Neural progenitor cell (in vitro differentiated cells): ENCODE data around the gene SINHCAF. TPM values are rescaled to one million over a fixed set of nuclear protein-coding genes. Genes with fewer than 3 reads are reported as not detected.
"Not testable (repeated sequence)": the region's sequence is repeated elsewhere in the genome, so short reads cannot be mapped to it uniquely, and the experiment has no call there.

Experiments
- DNase-seq: peaks from one replicate; pipeline ENCODE4 v3.0.0-alpha.2; 2016; ENCODE audit warnings: low spot score
- H2AFZ ChIP-seq: fragments of 200-600 bp; sonication (generic); replicated peaks from 2 replicates; pipeline ENCODE4 v1.6.1; 2016; ENCODE audit warnings: antibody characterized with exemption
- H3F3A ChIP-seq: fragments of 200-600 bp; sonication (generic); 2 replicates; pipeline ENCODE4 v1.6.1; 2016; ENCODE audit warnings: antibody characterized with exemption, low read depth
- H3K27ac ChIP-seq: fragments of 200-600 bp; sonication (generic); 2 replicates; pipeline ENCODE4 v1.5.1; 2016; ENCODE audit warnings: mild to moderate bottlenecking
- H3K27me3 ChIP-seq: fragments of 200-600 bp; sonication (generic); 2 replicates; pipeline ENCODE4 v1.6.1; 2016; ENCODE audit warnings: mild to moderate bottlenecking, moderate library complexity
- H3K36me3 ChIP-seq: fragments of 200-600 bp; sonication (generic); 2 replicates; pipeline ENCODE4 v1.5.1; 2016
- H3K4me1 ChIP-seq: fragments of 200-600 bp; sonication (generic); 2 replicates; pipeline ENCODE4 v1.6.1; 2016; ENCODE audit warnings: mixed run types
- H3K4me2 ChIP-seq: fragments of 200-600 bp; sonication (generic); 2 replicates; pipeline ENCODE4 v1.6.1; 2016
- H3K4me3 ChIP-seq: fragments of 200-600 bp; sonication (generic); 2 replicates; pipeline ENCODE4 v1.5.1; 2016
- H3K79me2 ChIP-seq: fragments of 200-600 bp; sonication (generic); 2 replicates; pipeline ENCODE4 v1.6.1; 2016; ENCODE audit warnings: low read depth
- H3K9ac ChIP-seq: fragments of 200-600 bp; sonication (generic); 2 replicates; pipeline ENCODE4 v1.6.1; 2016
- H3K9me3 ChIP-seq: fragments of 200-600 bp; sonication (generic); 2 replicates; pipeline ENCODE4 v1.5.1; 2016; ENCODE audit warnings: low read depth
- H4K20me1 ChIP-seq: fragments of 200-600 bp; sonication (generic); 2 replicates; pipeline ENCODE4 v1.6.1; 2016; ENCODE audit warnings: low read depth
- H3K27ac Mint-ChIP-seq: 3 replicates; pipeline ENCODE4 v1.8.0; 2021; ENCODE audit warnings: mixed read lengths
- H3K27me3 Mint-ChIP-seq: 2 replicates; pipeline ENCODE4 v1.8.0; 2022; ENCODE audit warnings: low read depth, mild to moderate bottlenecking, inconsistent platforms, moderate library complexity, mixed read lengths; ENCODE audit not compliant: insufficient read depth
- H3K36me3 Mint-ChIP-seq: 3 replicates; pipeline ENCODE4 v1.8.0; 2021; ENCODE audit warnings: mixed read lengths
- H3K4me1 Mint-ChIP-seq: 3 replicates; pipeline ENCODE4 v1.8.0; 2021; ENCODE audit warnings: mixed read lengths
- H3K4me3 Mint-ChIP-seq: 3 replicates; pipeline ENCODE4 v1.8.0; 2021; ENCODE audit warnings: mild to moderate bottlenecking, moderate library complexity, mixed read lengths
- H3K9me3 Mint-ChIP-seq: 3 replicates; pipeline ENCODE4 v1.8.0; 2020; ENCODE audit warnings: mixed read lengths
- EZH2 ChIP-seq: fragments of 200-600 bp; sonication (generic); IDR thresholded peaks from 2 replicates; pipeline ENCODE4 v1.6.1; 2017; ENCODE audit warnings: antibody characterized with exemption, mild to moderate bottlenecking, moderate library complexity
- EZH2phosphoT487 ChIP-seq: fragments of 200-600 bp; sonication (generic); IDR thresholded peaks from 2 replicates; pipeline ENCODE4 v1.6.1; 2017; ENCODE audit warnings: antibody characterized with exemption
- total RNA-seq: library from RNA; depleted of rRNA; stranded (reverse); fragments of >200 nt; gene quantifications from 2 replicates; pipeline ENCODE4 v1.2.3, GENCODE V29; 2015; ENCODE audit warnings: low replicate concordance
- TF ChIP-seq, protein P1 (sequence below): fragments of 200-600 bp; sonication (generic); IDR thresholded peaks from 2 replicates; pipeline ENCODE4 v1.5.1; 2017; ENCODE audit warnings: antibody characterized with exemption, mild to moderate bottlenecking

The SINHCAF gene
- total RNA-seq, 1 donor from 2014 or later = 1,260 TPM

DNA sequence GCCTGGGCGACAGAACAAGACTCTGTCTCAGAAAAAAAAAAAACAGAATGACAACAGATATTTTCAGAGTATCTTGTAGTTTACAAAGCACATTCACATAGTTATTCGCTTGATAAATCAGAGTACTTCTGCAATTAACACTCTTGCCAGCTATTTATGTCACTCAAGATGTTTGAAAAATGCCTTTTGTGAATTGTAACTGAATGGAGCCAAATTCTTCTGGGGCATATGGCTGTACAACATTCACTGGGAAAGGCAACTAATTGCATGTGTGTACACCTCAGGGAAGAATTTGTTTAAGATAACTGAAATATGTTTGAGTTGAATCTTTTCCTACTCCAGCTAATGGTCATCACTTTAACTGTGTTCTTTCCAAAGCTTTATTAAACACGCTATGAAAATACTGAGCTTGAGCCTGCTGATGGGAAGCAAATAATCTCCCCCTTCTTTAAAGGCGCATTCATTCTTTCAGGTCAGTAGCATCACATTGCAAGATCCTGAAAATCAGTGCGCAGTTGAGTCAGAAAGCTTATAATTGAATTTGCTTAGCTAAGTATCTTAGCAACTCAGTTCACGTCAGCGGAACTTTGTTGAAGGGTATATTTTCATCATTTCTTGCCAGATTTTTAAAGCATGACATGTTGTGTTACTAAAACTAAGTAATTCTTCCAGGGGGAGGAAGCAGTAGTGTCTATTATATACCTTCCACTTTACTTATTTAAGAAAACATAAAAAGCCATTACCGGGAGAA is 66.6 kb downstream of the SINHCAF start:
- H3K27ac ChIP-seq = no peak overlapping the region
- peaks cover 3% of the 10 kb centered on the region for H3F3A ChIP-seq
- H3K9me3 ChIP-seq = no peaks in the 10 kb centered on the region
- Mint-ChIP-seq H3K9me3 (no peaks in the 10 kb centered on the region), H3K4me1 (no peaks in the 10 kb centered on the region), H3K27ac (no peak overlapping the region), H3K4me3 (no peak overlapping the region), H3K36me3 (no peaks in the 10 kb centered on the region), H3K27me3 (peaks cover 2% of the 10 kb centered on the region)
- H3K27me3 ChIP-seq = no peaks in the 10 kb centered on the region
- H3K9ac ChIP-seq = no peak overlapping the region
- no peak overlapping the region for H3K4me3 ChIP-seq
- no peak overlapping the region for H2AFZ ChIP-seq
- TF ChIP-seq EZH2 (no peak), EZH2phosphoT487 (no peak)
- TF ChIP-seq, protein P1, sequence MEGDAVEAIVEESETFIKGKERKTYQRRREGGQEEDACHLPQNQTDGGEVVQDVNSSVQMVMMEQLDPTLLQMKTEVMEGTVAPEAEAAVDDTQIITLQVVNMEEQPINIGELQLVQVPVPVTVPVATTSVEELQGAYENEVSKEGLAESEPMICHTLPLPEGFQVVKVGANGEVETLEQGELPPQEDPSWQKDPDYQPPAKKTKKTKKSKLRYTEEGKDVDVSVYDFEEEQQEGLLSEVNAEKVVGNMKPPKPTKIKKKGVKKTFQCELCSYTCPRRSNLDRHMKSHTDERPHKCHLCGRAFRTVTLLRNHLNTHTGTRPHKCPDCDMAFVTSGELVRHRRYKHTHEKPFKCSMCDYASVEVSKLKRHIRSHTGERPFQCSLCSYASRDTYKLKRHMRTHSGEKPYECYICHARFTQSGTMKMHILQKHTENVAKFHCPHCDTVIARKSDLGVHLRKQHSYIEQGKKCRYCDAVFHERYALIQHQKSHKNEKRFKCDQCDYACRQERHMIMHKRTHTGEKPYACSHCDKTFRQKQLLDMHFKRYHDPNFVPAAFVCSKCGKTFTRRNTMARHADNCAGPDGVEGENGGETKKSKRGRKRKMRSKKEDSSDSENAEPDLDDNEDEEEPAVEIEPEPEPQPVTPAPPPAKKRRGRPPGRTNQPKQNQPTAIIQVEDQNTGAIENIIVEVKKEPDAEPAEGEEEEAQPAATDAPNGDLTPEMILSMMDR = no peak
- DNase-seq = no peak
- no peaks in the 10 kb centered on the region for H3K79me2 ChIP-seq
- no peaks in the 10 kb centered on the region for H4K20me1 ChIP-seq
- no peak overlapping the region for H3K4me2 ChIP-seq
- H3K4me1 ChIP-seq = no peaks in the 10 kb centered on the region
- H3K36me3 ChIP-seq = no peaks in the 10 kb centered on the region

DNA sequence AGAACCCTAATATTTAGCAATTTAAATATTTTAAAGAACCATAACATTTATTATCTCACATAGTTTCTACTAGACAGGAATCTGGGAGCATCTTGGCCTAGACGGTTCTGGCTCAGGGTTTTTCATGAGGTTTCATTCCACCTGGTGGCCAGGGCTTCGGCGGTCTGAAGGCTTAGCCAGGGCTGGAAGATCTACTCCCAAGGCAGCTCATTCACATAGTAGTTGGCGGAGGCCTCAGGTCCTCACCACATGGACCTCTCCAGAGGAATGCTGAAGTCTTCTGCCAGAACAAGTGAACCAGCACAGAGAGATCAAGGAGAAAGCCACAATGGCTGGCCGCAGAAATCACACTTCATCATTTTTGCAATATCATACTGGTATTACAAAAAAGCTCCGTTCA is 68.2 kb downstream of the SINHCAF start:
- H2AFZ ChIP-seq = no peak overlapping the region
- H3K4me1 ChIP-seq = no peaks in the 10 kb centered on the region
- DNase-seq = no peak
- Mint-ChIP-seq H3K36me3 (no peaks in the 10 kb centered on the region), H3K4me1 (no peaks in the 10 kb centered on the region), H3K27me3 (peaks cover 2% of the 10 kb centered on the region), H3K27ac (no peak overlapping the region), H3K9me3 (no peaks in the 10 kb centered on the region), H3K4me3 (no peak overlapping the region)
- H3K27me3 ChIP-seq = no peaks in the 10 kb centered on the region
- H3K27ac ChIP-seq = no peak overlapping the region
- H3K9me3 ChIP-seq = no peaks in the 10 kb centered on the region
- no peaks in the 10 kb centered on the region for H4K20me1 ChIP-seq
- no peak overlapping the region for H3K4me2 ChIP-seq
- H3K9ac ChIP-seq = no peak overlapping the region
- H3K4me3 ChIP-seq = no peak overlapping the region
- no peaks in the 10 kb centered on the region for H3F3A ChIP-seq
- H3K79me2 ChIP-seq = no peaks in the 10 kb centered on the region
- no peaks in the 10 kb centered on the region for H3K36me3 ChIP-seq
- TF ChIP-seq, protein P1 = no peak
- TF ChIP-seq EZH2phosphoT487 (no peak), EZH2 (no peak)

DNA sequence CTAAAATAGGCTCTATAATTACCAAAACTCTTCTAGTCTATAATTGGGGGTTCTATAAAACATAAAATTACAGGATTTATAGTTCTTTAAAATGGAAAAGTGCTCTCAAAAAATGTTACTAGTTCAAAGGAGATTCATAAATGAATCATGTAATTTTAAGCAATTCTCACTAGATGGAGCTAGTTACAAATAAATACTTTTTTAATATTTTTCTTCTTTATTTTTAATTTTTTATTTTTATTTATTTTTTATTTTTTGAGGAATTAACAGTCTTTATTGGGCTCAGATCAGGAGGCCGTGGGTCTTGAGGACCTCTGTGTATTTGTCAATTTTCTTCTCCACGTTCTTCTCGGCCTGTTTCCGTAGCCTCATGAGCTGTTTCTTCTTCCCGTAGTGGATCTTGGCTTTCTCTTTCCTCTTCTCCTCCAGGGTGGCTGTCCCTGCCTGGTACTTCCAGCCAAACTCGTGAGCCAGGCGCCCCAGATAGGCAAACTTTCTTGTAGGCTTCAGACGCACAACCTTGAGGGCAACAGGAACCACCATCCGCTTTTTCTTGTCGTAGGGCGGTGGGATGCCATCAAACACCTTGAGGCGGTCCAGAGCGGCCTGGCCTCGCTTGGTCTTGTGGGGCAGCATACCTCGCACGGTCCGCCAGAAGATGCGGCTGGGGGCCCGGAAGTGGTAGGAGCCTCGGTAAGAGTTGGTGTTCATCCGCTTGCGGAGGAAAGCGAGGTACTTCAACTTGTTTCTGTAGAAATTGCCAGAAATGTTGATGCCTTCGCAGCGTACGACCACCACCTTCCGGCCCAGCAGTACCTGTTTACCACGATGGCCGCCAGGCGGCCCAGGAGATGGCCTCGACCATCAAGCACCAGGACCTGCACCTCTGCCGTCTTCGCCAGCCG is 74.0 kb downstream of the SINHCAF start:
- not testable (repeated sequence) for H3K36me3 Mint-ChIP-seq, H3K4me1 Mint-ChIP-seq, H3K27ac ChIP-seq, H3K9me3 Mint-ChIP-seq, H3K4me3 ChIP-seq, H2AFZ ChIP-seq, H3K27ac Mint-ChIP-seq, H3K79me2 ChIP-seq, DNase-seq, H3K36me3 ChIP-seq, H3F3A ChIP-seq, H3K9ac ChIP-seq, H3K27me3 Mint-ChIP-seq, H3K9me3 ChIP-seq, H3K4me3 Mint-ChIP-seq, H4K20me1 ChIP-seq, H3K27me3 ChIP-seq, H3K4me2 ChIP-seq, H3K4me1 ChIP-seq
- TF ChIP-seq, protein P1 = peak; percentile 48
